ENCODE measurements around the gene RELN. TPM values are rescaled to one million over a fixed set of nuclear protein-coding genes. Genes with fewer than 3 reads are reported as not detected.

The RELN gene
- total RNA-seq, 4 donors from 2014 or later = 1.8 to 47.4 (median 6.7) TPM

DNA sequence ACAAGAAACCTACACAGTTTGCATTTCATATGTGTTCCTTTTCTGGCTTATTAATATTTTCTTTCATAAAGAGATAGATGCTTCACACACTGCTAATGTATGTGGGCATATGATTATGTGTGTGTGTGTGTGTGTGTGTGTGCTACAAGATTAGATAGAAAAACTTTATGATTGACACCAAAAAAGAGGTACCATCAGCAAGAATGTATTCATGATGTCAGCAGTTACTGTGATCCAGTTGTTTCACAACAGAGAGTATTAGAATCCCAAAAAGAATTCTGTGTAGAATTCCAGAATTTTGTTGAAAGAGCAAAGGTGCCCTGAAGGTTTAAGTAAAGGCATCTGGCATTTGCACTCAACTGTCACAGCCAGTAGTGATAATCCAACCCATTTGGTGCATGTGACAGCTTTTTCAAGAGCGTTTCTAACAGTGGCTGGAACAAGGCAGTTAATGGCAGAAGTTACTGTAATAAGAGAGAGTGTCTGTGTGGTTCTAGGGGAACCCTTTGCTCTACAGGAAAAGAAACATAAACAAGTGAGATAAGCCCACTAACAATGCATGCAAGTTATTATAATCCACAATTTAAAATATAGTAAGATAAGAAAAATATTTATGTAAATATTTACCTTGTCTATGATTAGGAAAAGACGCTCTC is 16.6 kb downstream of the RELN start:
- no peaks in the 10 kb centered on the region for H3K9me3 ChIP-seq
- H3K27me3 ChIP-seq = no peaks in the 10 kb centered on the region
- H3K27ac ChIP-seq = no peak overlapping the region
- intact Hi-C loops (cut with DNase I; ENCODE audit: low total_unique reads) = no loop called here
- H3K4me1 ChIP-seq = no peaks in the 10 kb centered on the region
- TF ChIP-seq, protein P1, sequence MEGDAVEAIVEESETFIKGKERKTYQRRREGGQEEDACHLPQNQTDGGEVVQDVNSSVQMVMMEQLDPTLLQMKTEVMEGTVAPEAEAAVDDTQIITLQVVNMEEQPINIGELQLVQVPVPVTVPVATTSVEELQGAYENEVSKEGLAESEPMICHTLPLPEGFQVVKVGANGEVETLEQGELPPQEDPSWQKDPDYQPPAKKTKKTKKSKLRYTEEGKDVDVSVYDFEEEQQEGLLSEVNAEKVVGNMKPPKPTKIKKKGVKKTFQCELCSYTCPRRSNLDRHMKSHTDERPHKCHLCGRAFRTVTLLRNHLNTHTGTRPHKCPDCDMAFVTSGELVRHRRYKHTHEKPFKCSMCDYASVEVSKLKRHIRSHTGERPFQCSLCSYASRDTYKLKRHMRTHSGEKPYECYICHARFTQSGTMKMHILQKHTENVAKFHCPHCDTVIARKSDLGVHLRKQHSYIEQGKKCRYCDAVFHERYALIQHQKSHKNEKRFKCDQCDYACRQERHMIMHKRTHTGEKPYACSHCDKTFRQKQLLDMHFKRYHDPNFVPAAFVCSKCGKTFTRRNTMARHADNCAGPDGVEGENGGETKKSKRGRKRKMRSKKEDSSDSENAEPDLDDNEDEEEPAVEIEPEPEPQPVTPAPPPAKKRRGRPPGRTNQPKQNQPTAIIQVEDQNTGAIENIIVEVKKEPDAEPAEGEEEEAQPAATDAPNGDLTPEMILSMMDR (IDR thresholded peaks at IDR 0.05) = no peak
- TF ChIP-seq POLR2A (IDR thresholded peaks at IDR 0.05) = no peak
- H3K4me3 ChIP-seq = no peak overlapping the region
- H3K36me3 ChIP-seq = no peaks in the 10 kb centered on the region
- DNase-seq = no peak

DNA sequence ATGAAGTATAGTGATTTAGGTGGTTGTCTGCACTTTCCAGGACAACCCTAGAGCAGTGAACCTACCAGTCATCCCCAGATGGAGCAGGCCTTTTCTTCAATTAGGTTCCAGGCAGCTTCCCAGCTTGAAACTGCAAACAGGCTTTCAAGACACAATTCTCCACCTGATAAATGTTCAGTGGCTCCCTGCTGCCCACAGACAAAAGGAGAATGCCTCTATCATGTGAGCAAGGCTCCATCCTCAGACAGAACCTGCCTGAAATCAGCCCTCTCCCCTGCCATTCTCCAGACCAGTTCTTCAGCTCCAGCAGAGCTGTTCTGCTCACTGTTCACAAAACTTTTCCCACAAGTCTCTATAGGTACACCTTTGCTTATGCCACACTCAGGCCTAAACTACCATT is 22.1 kb downstream of the RELN start:
- Histone ChIP-seq H3K27me3 (no peaks in the 10 kb centered on the region), H3K9me3 (no peaks in the 10 kb centered on the region), H3K4me1 (no peaks in the 10 kb centered on the region), H3K36me3 (no peaks in the 10 kb centered on the region), H3K27ac (no peak overlapping the region), H3K4me3 (no peak overlapping the region)
- intact Hi-C loops (cut with DNase I; ENCODE audit: low total_unique reads) = no loop called here
- DNase-seq = no peak
- TF ChIP-seq, protein P1 (IDR thresholded peaks at IDR 0.05) = no peak
- TF ChIP-seq POLR2A (IDR thresholded peaks at IDR 0.05) = no peak

DNA sequence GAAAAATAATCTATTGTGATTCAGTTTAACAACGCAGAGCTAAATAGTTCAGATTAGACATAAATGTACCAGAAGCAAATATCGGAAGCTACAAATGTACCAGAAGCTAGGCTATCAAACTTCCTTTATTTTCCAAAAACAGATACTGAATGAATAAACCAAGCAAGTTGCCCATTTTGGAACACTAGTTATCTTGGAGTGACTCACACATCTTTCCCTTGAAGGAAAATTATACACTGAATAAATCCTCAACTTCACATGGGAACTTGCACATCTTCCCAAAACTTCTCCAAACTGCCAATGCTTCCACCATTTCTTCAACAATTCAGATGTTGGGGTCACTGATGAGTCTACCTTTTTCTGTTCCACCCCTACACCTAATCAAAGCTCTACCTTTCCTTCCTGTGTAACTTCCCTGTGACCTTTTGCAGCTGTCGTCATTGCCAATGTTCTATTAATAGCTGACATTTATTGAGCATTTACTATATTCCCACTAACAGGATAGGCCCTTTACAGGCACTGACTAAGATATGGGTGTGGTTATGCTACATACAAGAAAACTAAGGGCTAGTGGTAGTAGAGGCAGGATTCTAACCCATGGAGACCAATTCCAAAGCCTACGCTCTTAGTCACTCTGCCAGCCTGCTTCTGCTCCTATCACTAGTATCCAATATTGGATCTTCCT is 22.7 kb downstream of the RELN start:
- Histone ChIP-seq H3K4me3 (no peak overlapping the region), H3K27me3 (no peaks in the 10 kb centered on the region), H3K9me3 (no peaks in the 10 kb centered on the region), H3K36me3 (no peaks in the 10 kb centered on the region), H3K27ac (no peak overlapping the region), H3K4me1 (no peaks in the 10 kb centered on the region)
- no peak for DNase-seq
- intact Hi-C loops (cut with DNase I; ENCODE audit: low total_unique reads) = no loop called here
- no peak for TF ChIP-seq POLR2A (IDR thresholded peaks at IDR 0.05)
- TF ChIP-seq, protein P1 (IDR thresholded peaks at IDR 0.05) = no peak

DNA sequence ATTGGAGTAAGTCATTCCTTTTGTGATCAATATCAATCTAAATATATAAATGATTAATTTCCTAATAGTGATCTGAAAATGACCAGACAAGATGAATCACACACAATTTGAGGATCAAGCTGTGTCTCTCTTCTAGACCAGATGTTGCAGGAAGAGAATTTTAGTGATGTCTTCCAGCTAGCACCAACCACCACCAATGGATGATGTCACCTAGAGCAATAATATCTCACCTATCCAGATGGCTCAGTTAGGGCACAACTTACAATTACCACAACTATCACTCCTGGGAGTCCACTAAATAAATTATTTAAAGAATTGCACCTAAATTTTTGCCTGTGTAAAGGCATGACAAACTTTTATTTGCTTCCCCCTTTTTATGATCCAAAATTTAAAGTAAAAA is 25.2 kb downstream of the RELN start:
- H3K27ac ChIP-seq = no peak overlapping the region
- H3K4me1 ChIP-seq = no peaks in the 10 kb centered on the region
- no peak for DNase-seq
- no peaks in the 10 kb centered on the region for H3K36me3 ChIP-seq
- H3K9me3 ChIP-seq = no peaks in the 10 kb centered on the region
- TF ChIP-seq POLR2A (IDR thresholded peaks at IDR 0.05) = no peak
- TF ChIP-seq, protein P1 (IDR thresholded peaks at IDR 0.05) = no peak
- H3K4me3 ChIP-seq = no peak overlapping the region
- intact Hi-C loops (cut with DNase I; ENCODE audit: low total_unique reads) = no loop called here
- H3K27me3 ChIP-seq = no peaks in the 10 kb centered on the region

DNA sequence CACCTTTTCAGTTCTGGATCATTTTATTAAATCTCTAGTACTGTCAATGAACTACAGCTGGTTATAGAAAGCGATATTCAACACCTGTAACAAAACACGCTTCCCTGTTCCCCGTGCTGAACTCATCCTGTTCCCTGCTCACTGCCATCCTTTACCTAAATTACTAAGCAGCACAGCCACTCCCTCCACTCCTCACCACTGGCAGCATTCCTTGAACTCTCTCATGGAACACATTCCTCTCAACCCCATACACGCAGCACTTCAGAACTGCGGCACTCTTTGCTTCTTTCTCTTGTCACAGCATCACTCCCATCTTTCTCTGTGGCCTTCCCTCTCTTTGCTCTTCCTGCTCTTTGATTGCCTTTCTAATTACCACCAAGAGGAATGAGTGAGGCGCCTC is 27.4 kb downstream of the RELN start:
- intact Hi-C loops (cut with DNase I; ENCODE audit: low total_unique reads) = no loop called here
- Histone ChIP-seq H3K4me3 (no peak overlapping the region), H3K36me3 (no peaks in the 10 kb centered on the region), H3K4me1 (no peaks in the 10 kb centered on the region), H3K27ac (no peak overlapping the region), H3K27me3 (no peaks in the 10 kb centered on the region), H3K9me3 (no peaks in the 10 kb centered on the region)
- TF ChIP-seq, protein P1 (IDR thresholded peaks at IDR 0.05) = no peak
- TF ChIP-seq POLR2A (IDR thresholded peaks at IDR 0.05) = no peak
- no peak for DNase-seq
